ENCODE data around the gene PPAN.
A peak's percentile ranks its signal among the peaks of the same experiment; 100 is the strongest.

Gene PPAN

GRCh38 chr19:10106100-10106936 is at the start of gene PPAN:
TSS of gene PPAN (plus strand) at chr19:10106362. CDS start at chr19:10106395, 33 bp downstream.
- DNase-seq = peak; percentile 95 to 98

GRCh38 chr19:10061717-10062310 is 44.3 kb upstream of the PPAN start:
- no peak for DNase-seq

GRCh38 chr19:10068205-10068604 is 38.0 kb upstream of the PPAN start:
- no peak for DNase-seq

- DNase-seq = no peak
Measured at GRCh38 chr19:10069046-10069445, 37.1 kb upstream of the PPAN start.

GRCh38 chr19:10070730-10071446 is 35.3 kb upstream of the PPAN start:
- no peak for DNase-seq

- peak; percentile 46 to 51 for DNase-seq
Measured at GRCh38 chr19:10074153-10074552, 32.0 kb upstream of the PPAN start.

- no peak for DNase-seq
Measured at GRCh38 chr19:10076535-10076934, 29.6 kb upstream of the PPAN start.

- DNase-seq = no peak
Measured at GRCh38 chr19:10078329-10078728, 27.8 kb upstream of the PPAN start.

GRCh38 chr19:10079031-10079453 is 27.1 kb upstream of the PPAN start:
- no peak for DNase-seq

GRCh38 chr19:10083911-10084310 is 22.3 kb upstream of the PPAN start:
- DNase-seq = no peak

- DNase-seq = no peak
Measured at GRCh38 chr19:10084803-10085202, 21.4 kb upstream of the PPAN start.

GRCh38 chr19:10085641-10086590 is 20.2 kb upstream of the PPAN start, which contains the start of gene SHFL:
TSS of gene SHFL (plus strand) at chr19:10086317. CDS start at chr19:10086428, 111 bp downstream.
- DNase-seq = peak; percentile 82 to 83

GRCh38 chr19:10086591-10087192 is 19.5 kb upstream of the PPAN start:
- DNase-seq = peak; percentile 50 to 63

- DNase-seq = no peak
Measured at GRCh38 chr19:10087296-10088061, 18.7 kb upstream of the PPAN start.

- DNase-seq = no peak
Measured at GRCh38 chr19:10088949-10089554, 17.1 kb upstream of the PPAN start.

GRCh38 chr19:10089801-10090375 is 16.3 kb upstream of the PPAN start:
- DNase-seq = no peak

GRCh38 chr19:10091370-10091687 is 14.8 kb upstream of the PPAN start:
- DNase-seq = no peak

- no peak for DNase-seq
Measured at GRCh38 chr19:10091895-10092641, 14.1 kb upstream of the PPAN start.

- DNase-seq = no peak
Measured at GRCh38 chr19:10092648-10093294, 13.4 kb upstream of the PPAN start.
